ENCODE measurements around the gene FAM169A. TPM values are rescaled to one million over a fixed set of nuclear protein-coding genes. Genes with fewer than 3 reads are reported as not detected.

FAM169A gene
- total and polyA plus RNA-seq, 10 of the 15 experiments (the other 5 are each of a cell fraction or from before 2014, with no cell fraction given) = 0.37 to 15.4 (median 4.7) TPM

GRCh38 chr5:74738406-74738805 lies 127.8 kb downstream of the FAM169A start:
- 97% methylated on average over 4 of the region's 4 CpGs for WGBS (ENCODE audit: insufficient coverage, insufficient replicate concordance, low lambda C conversion rate, missing lambda C conversion rate)
- TF ChIP-seq USF2 (IDR thresholded peaks at IDR 0.05; ENCODE audit: borderline replicate concordance, low read depth, low read length) (no peak), ZNF24 (IDR thresholded peaks at IDR 0.05) (no peak), DPF2 (IDR thresholded peaks at IDR 0.05) (no peak), PML (IDR thresholded peaks at IDR 0.05; ENCODE audit: low read length) (no peak)
- SMC1A ChIA-PET (ENCODE audit: uncharacterized antibody, unreplicated experiment) = interaction anchor here (1.8 kb wide), 1 partner anchor 21 kb away, joined by 4 read pairs; no protein-coding TSS in a partner anchor
- Histone ChIP-seq H3K36me3 (ENCODE audit: control insufficient read depth in 2 of 2, insufficient read depth in 2 of 2, low read length in 1 of 2) (peaks cover under 1 to 16% of the 10 kb centered on the region in 2 experiments; a peak in 3 of 4 replicates), H2AFZ (ENCODE audit: control insufficient read depth, low read depth, low read length) (no peak overlapping the region), H3K27ac (ENCODE audit: control insufficient read depth, insufficient read depth) (no peak overlapping the region), H3K4me1 (ENCODE audit: control insufficient read depth, insufficient read depth, low read length) (no peaks in the 10 kb centered on the region), H3K79me2 (ENCODE audit: control insufficient read depth, insufficient read depth, low read length) (no peaks in the 10 kb centered on the region), H3K4me3 (no peak overlapping the region), H3K4me2 (ENCODE audit: control insufficient read depth, insufficient read depth) (no peak overlapping the region), H3K9me3 (replicated peaks; ENCODE audit: control insufficient read depth, insufficient read depth, low read length) (no peaks in the 10 kb centered on the region), H3K27me3 (replicated peaks in 1 of 2; ENCODE audit: control insufficient read depth in 2 of 2, insufficient read depth in 2 of 2, low read length in 1 of 2) (no peaks in the 10 kb centered on the region), H4K20me1 (ENCODE audit: control insufficient read depth, insufficient read depth) (no peaks in the 10 kb centered on the region), H3K9ac (ENCODE audit: control insufficient read depth, insufficient read depth, low read length) (no peak overlapping the region)
- no TSS peak for BruUV-seq (replicated peaks)
- ATAC-seq = no peak
- intact Hi-C loops (cut with micrococcal nuclease; ENCODE audit: unreplicated experiment) (no loop called here), in situ Hi-C loops (cut with MboI) (no loop called here)
- no peak for DNase-seq (ENCODE audit: low read depth, low spot score)
- CTCF ChIA-PET = interaction anchor here (0.8 to 2.0 kb wide), 5 partner anchors 20 to 836 kb away, joined by 3 to 6 read pairs (median 3); partner anchors contain the start of genes GFM2 and NSA2
- no peak for FAIRE-seq
- RAD21 ChIA-PET (ENCODE audit: unreplicated experiment) = no interaction called here
- POLR2A ChIA-PET = interaction anchor here (0.8 kb wide), 1 partner anchor 17 kb away, joined by 3 read pairs; no protein-coding TSS in a partner anchor

GRCh38 chr5:74736759-74737158 lies 129.4 kb downstream of the FAM169A start:
- no TSS peak for BruUV-seq (replicated peaks)
- ChIA-PET RAD21 (ENCODE audit: unreplicated experiment) (no interaction called here), CTCF (interaction anchor here (0.8 kb wide), 1 partner anchor 15 kb away, joined by 3 read pairs; no protein-coding TSS in a partner anchor), SMC1A (ENCODE audit: uncharacterized antibody, unreplicated experiment) (no interaction called here), POLR2A (interaction anchor here (0.5 kb wide), 1 partner anchor 139 kb away, joined by 3 read pairs; no protein-coding TSS in a partner anchor)
- TF ChIP-seq SUZ12 (IDR thresholded peaks at IDR 0.05; ENCODE audit: unreplicated experiment) (no peak), ZNF24 (IDR thresholded peaks at IDR 0.05) (no peak), PKNOX1 (IDR thresholded peaks at IDR 0.05) (no peak), RBBP5 (conservative IDR thresholded peaks at IDR 0.05) (no peak), CBFB (IDR thresholded peaks at IDR 0.05; ENCODE audit: low read depth) (no peak), TCF3 (IDR thresholded peaks at IDR 0.05; ENCODE audit: borderline replicate concordance, insufficient read depth, low read depth, low read length) (no peak), ETV6 (conservative IDR thresholded peaks at IDR 0.05 in 1 of 2, IDR thresholded peaks at IDR 0.05 in 1 of 2; ENCODE audit: borderline replicate concordance in 1 of 2, low read depth in 1 of 2) (no peak), NR2F1 (conservative IDR thresholded peaks at IDR 0.05) (no peak)
- Histone ChIP-seq H3K9ac (ENCODE audit: control insufficient read depth, insufficient read depth, low read length) (no peak overlapping the region), H3K27ac (ENCODE audit: control insufficient read depth, insufficient read depth) (no peak overlapping the region), H4K20me1 (ENCODE audit: control insufficient read depth, insufficient read depth) (no peaks in the 10 kb centered on the region), H3K9me3 (replicated peaks; ENCODE audit: control insufficient read depth, insufficient read depth, low read length) (no peaks in the 10 kb centered on the region), H2AFZ (ENCODE audit: control insufficient read depth, low read depth, low read length) (no peak overlapping the region), H3K36me3 (ENCODE audit: control insufficient read depth in 2 of 2, insufficient read depth in 2 of 2, low read length in 1 of 2) (peaks cover 2 to 16% of the 10 kb centered on the region in 2 experiments; a peak in 3 of 4 replicates), H3K79me2 (ENCODE audit: control insufficient read depth, insufficient read depth, low read length) (no peaks in the 10 kb centered on the region), H3K4me1 (ENCODE audit: control insufficient read depth, insufficient read depth, low read length) (no peaks in the 10 kb centered on the region), H3K4me3 (no peak overlapping the region), H3K27me3 (replicated peaks in 1 of 2; ENCODE audit: control insufficient read depth in 2 of 2, insufficient read depth in 2 of 2, low read length in 1 of 2) (no peaks in the 10 kb centered on the region), H3K4me2 (ENCODE audit: control insufficient read depth, insufficient read depth) (no peak overlapping the region)
- intact Hi-C loops (cut with micrococcal nuclease; ENCODE audit: unreplicated experiment) (no loop called here), in situ Hi-C loops (cut with MboI) (no loop called here)
- ATAC-seq (no peak), DNase-seq (ENCODE audit: low read depth, low spot score) (no peak), FAIRE-seq (no peak)
- WGBS (ENCODE audit: insufficient coverage, insufficient replicate concordance, low lambda C conversion rate, missing lambda C conversion rate) = 99% methylated on average over 6 of the region's 6 CpGs
